GM23338 (cell line): ENCODE measurements around the gene GPR179. TPM values are rescaled to one million over a fixed set of nuclear protein-coding genes. Genes with fewer than 3 reads are reported as not detected.

Experiments
- ATAC-seq: fragments of 200-7000 bp; cut with Tn5 transposase; 3 replicates; pipeline ENCODE4 v1.9.1; 2020
- DNase-seq: peaks from one replicate; pipeline ENCODE4 v3.0.0-alpha.2; 2015; ENCODE audit warnings: low spot score
- H2AFZ ChIP-seq: fragments of 200-600 bp; sonication (generic); 2 replicates; pipeline ENCODE4 v1.8.0; 2016; ENCODE audit warnings: antibody characterized with exemption, mild to moderate bottlenecking, moderate library complexity
- H3F3A ChIP-seq: fragments of 200-600 bp; sonication (generic); replicated peaks from 2 replicates; pipeline ENCODE4 v1.8.0; 2017; ENCODE audit warnings: antibody characterized with exemption, mixed run types, low read depth
- H3K27ac ChIP-seq: fragments of 200-600 bp; sonication (generic); 2 replicates; pipeline ENCODE4 v1.6.1; 2016; ENCODE audit warnings: low read depth
- H3K27me3 ChIP-seq: fragments of 200-600 bp; sonication (generic); 2 replicates; pipeline ENCODE4 v1.8.0; 2016; ENCODE audit warnings: mild to moderate bottlenecking, mixed run types, moderate library complexity; ENCODE audit not compliant: insufficient read depth
- H3K36me3 ChIP-seq: fragments of 200-600 bp; sonication (generic); 2 replicates; pipeline ENCODE4 v1.8.0; 2016; ENCODE audit warnings: mild to moderate bottlenecking; ENCODE audit not compliant: insufficient read depth
- H3K4me1 ChIP-seq: fragments of 200-600 bp; sonication (generic); 2 replicates; pipeline ENCODE4 v1.8.0; 2016; ENCODE audit warnings: mild to moderate bottlenecking, moderate library complexity; ENCODE audit not compliant: insufficient read depth
- H3K4me2 ChIP-seq: fragments of 200-600 bp; sonication (generic); 2 replicates; pipeline ENCODE4 v1.7.1; 2017; ENCODE audit warnings: mixed run types
- H3K4me3 ChIP-seq: fragments of 200-600 bp; sonication (generic); 2 replicates; pipeline ENCODE4 v1.6.1; 2016; ENCODE audit warnings: mixed run types
- H3K79me2 ChIP-seq: fragments of 200-600 bp; sonication (generic); replicated peaks from 2 replicates; pipeline ENCODE4 v1.8.0; 2017; ENCODE audit warnings: mild to moderate bottlenecking; ENCODE audit not compliant: insufficient read depth
- H3K9me2 ChIP-seq: fragments of 200-600 bp; sonication (generic); 2 replicates; pipeline ENCODE4 v1.8.0; 2017; ENCODE audit not compliant: insufficient read depth
- H4K20me1 ChIP-seq: fragments of 200-600 bp; sonication (generic); replicated peaks from 2 replicates; pipeline ENCODE4 v1.8.0; 2017; ENCODE audit warnings: mild to moderate bottlenecking; ENCODE audit not compliant: insufficient read depth
- H3K27ac Mint-ChIP-seq: 2 replicates; pipeline ENCODE4 v1.8.0; 2020; ENCODE audit warnings: inconsistent platforms, mild to moderate bottlenecking, moderate library complexity, mixed read lengths
- H3K27me3 Mint-ChIP-seq: 3 replicates; pipeline ENCODE4 v1.8.0; 2022; ENCODE audit warnings: low read depth, mild to moderate bottlenecking, moderate library complexity, mixed read lengths, inconsistent platforms; ENCODE audit not compliant: insufficient read depth, poor library complexity
- H3K36me3 Mint-ChIP-seq: 3 replicates; pipeline ENCODE4 v1.8.0; 2021; ENCODE audit warnings: low read depth, mild to moderate bottlenecking, inconsistent platforms, moderate library complexity, mixed read lengths
- H3K4me1 Mint-ChIP-seq: 3 replicates; pipeline ENCODE4 v1.8.0; 2020; ENCODE audit warnings: mild to moderate bottlenecking, inconsistent platforms, mixed read lengths
- H3K4me3 Mint-ChIP-seq: 3 replicates; pipeline ENCODE4 v1.8.0; 2021; ENCODE audit warnings: moderate library complexity, mild to moderate bottlenecking, inconsistent platforms, mixed read lengths
- H3K9me3 Mint-ChIP-seq: 3 replicates; pipeline ENCODE4 v1.8.0; 2020; ENCODE audit warnings: moderate library complexity, mild to moderate bottlenecking, inconsistent platforms, mixed read lengths
- CREB1 ChIP-seq: fragments of 250-450 bp; sonication (Bioruptor Pico); IDR thresholded peaks from 2 replicates; pipeline ENCODE4 v1.5.0; 2020; ENCODE audit warnings: low read depth, mild to moderate bottlenecking, moderate library complexity
- CTCF ChIP-seq, 2 experiments: fragments of 200-600 bp in 1 of 2; sonication (generic) in 1 of 2; conservative IDR thresholded peaks; 2 replicates each; pipeline versions ENCODE4 v1.5.1 to v1.6.1; 2016 to 2017; ENCODE audit warnings: antibody characterized with exemption in 2 of 2, low read depth in 2 of 2, mild to moderate bottlenecking in 2 of 2, moderate library complexity in 1 of 2
- ETS1 ChIP-seq: IDR thresholded peaks from 2 replicates; pipeline ENCODE4 v1.6.1; 2016; ENCODE audit warnings: antibody characterized with exemption
- EZH2 ChIP-seq: fragments of 200-600 bp; sonication (generic); IDR thresholded peaks from one replicate; pipeline ENCODE4 v1.8.0; 2017; ENCODE audit warnings: antibody characterized with exemption, mild to moderate bottlenecking, low read depth; ENCODE audit not compliant: unreplicated experiment
- EZH2phosphoT487 ChIP-seq: fragments of 200-600 bp; sonication (generic); IDR thresholded peaks from one replicate; pipeline ENCODE4 v1.8.1; 2018; ENCODE audit warnings: antibody characterized with exemption; ENCODE audit not compliant: unreplicated experiment
- JUNB ChIP-seq: IDR thresholded peaks from one replicate; pipeline ENCODE4 v1.6.1; 2016; ENCODE audit warnings: antibody characterized with exemption; ENCODE audit not compliant: unreplicated experiment
- NANOG ChIP-seq: IDR thresholded peaks from 2 replicates; pipeline ENCODE4 v1.6.1; 2016; ENCODE audit warnings: antibody characterized with exemption, borderline replicate concordance
- STAT1 ChIP-seq: IDR thresholded peaks from one replicate; pipeline ENCODE4 v1.6.1; 2016; ENCODE audit warnings: antibody characterized with exemption; ENCODE audit not compliant: unreplicated experiment
- ZNF114 ChIP-seq: fragments of 250-450 bp; sonication (Bioruptor Pico); IDR thresholded peaks from 2 replicates; pipeline ENCODE4 v1.5.0; 2020; ENCODE audit warnings: mild to moderate bottlenecking, moderate library complexity
- ZNF331 ChIP-seq: fragments of 250-450 bp; sonication (Bioruptor Pico); IDR thresholded peaks from 2 replicates; pipeline ENCODE4 v1.5.0; 2020; ENCODE audit warnings: low read depth, mild to moderate bottlenecking, moderate library complexity
- polyA plus RNA-seq: library from polyadenylated mRNA; unstranded; fragments of >200 nt; fragmentation: Nextera tagmentation; extraction: Ambion mirVana; gene quantifications from 2 replicates; pipeline ENCODE4 v1.2.1, GENCODE V29; 2016
- total RNA-seq: library from RNA; depleted of rRNA; stranded (reverse); fragments of >200 nt; shearing (Covaris generic); gene quantifications from 2 replicates; pipeline ENCODE4 v1.2.3, GENCODE V29; 2014

GPR179 gene
- total and polyA plus RNA-seq, 2 experiments from 2014 or later, result 0.03 TPM

GRCh38 chr17:38339891-38340290 lies 3.9 kb downstream of the GPR179 start:
- H3K36me3 Mint-ChIP-seq, result no peaks in the 10 kb centered on the region
- no peaks in the 10 kb centered on the region for H3K36me3 ChIP-seq

GRCh38 chr17:38338535-38338934 lies 5.2 kb downstream of the GPR179 start:
- Histone ChIP-seq H3K36me3 (no peaks in the 10 kb centered on the region), H2AFZ (no peak overlapping the region), H3K27me3 (no peaks in the 10 kb centered on the region), H3K79me2 (no peaks in the 10 kb centered on the region), H3K4me3 (no peak overlapping the region), H3K9me2 (no peaks in the 10 kb centered on the region), H3F3A (no peaks in the 10 kb centered on the region), H3K4me2 (no peak overlapping the region), H3K27ac (no peak overlapping the region), H3K4me1 (peaks cover 7% of the 10 kb centered on the region), H4K20me1 (no peaks in the 10 kb centered on the region)
- ATAC-seq, result no peak
- Mint-ChIP-seq H3K4me3 (no peak overlapping the region), H3K9me3 (no peaks in the 10 kb centered on the region), H3K27me3 (peaks cover 12% of the 10 kb centered on the region), H3K4me1 (peaks cover 25% of the 10 kb centered on the region), H3K27ac (no peak overlapping the region), H3K36me3 (no peaks in the 10 kb centered on the region)
- no peak for TF ChIP-seq CTCF (conservative IDR thresholded peaks at IDR 0.05; ENCODE audit: low read depth in 2 of 2)
- TF ChIP-seq ETS1, result no peak
- no peak for DNase-seq

More at GRCh38 chr17:38339891-38340290, 3.9 kb downstream of the GPR179 start:
- TF ChIP-seq ZNF114 (no peak), CTCF (conservative IDR thresholded peaks at IDR 0.05; ENCODE audit: low read depth in 2 of 2) (no peak)
- Mint-ChIP-seq H3K9me3 (no peaks in the 10 kb centered on the region), H3K4me3 (no peak overlapping the region; the same call in 2 of the 3 replicates), H3K27me3 (peaks cover 12% of the 10 kb centered on the region), H3K4me1 (peaks cover 20% of the 10 kb centered on the region), H3K27ac (no peak overlapping the region)
- no peaks in the 10 kb centered on the region for H3K9me2 ChIP-seq
- H2AFZ ChIP-seq, result no peak overlapping the region
- no peak overlapping the region for H3K4me2 ChIP-seq
- no peak overlapping the region for H3K4me3 ChIP-seq
- peaks cover 7% of the 10 kb centered on the region for H3K4me1 ChIP-seq
- no peaks in the 10 kb centered on the region for H4K20me1 ChIP-seq
- no peaks in the 10 kb centered on the region for H3K79me2 ChIP-seq
- no peaks in the 10 kb centered on the region for H3F3A ChIP-seq
- DNase-seq (no peak), ATAC-seq (no peak)
- H3K27ac ChIP-seq, result no peak overlapping the region
- H3K27me3 ChIP-seq, result no peaks in the 10 kb centered on the region

GRCh38 chr17:38338053-38338452 lies 5.7 kb downstream of the GPR179 start:
- H3K4me1 ChIP-seq, result peaks cover 7% of the 10 kb centered on the region
- H3K27ac ChIP-seq, result no peak overlapping the region
- no peak overlapping the region for H2AFZ ChIP-seq
- H4K20me1 ChIP-seq, result no peaks in the 10 kb centered on the region
- H3F3A ChIP-seq, result no peaks in the 10 kb centered on the region
- no peak for ATAC-seq
- Mint-ChIP-seq H3K27ac (no peak overlapping the region), H3K4me1 (peaks cover 28% of the 10 kb centered on the region), H3K9me3 (no peaks in the 10 kb centered on the region), H3K4me3 (no peak overlapping the region), H3K36me3 (no peaks in the 10 kb centered on the region), H3K27me3 (peaks cover 12% of the 10 kb centered on the region)
- H3K36me3 ChIP-seq, result no peaks in the 10 kb centered on the region
- no peaks in the 10 kb centered on the region for H3K79me2 ChIP-seq
- no peaks in the 10 kb centered on the region for H3K27me3 ChIP-seq
- no peak overlapping the region for H3K4me3 ChIP-seq
- H3K9me2 ChIP-seq, result no peaks in the 10 kb centered on the region
- H3K4me2 ChIP-seq, result no peak overlapping the region
- DNase-seq, result no peak
- TF ChIP-seq NANOG (no peak), EZH2phosphoT487 (no peak), ZNF114 (no peak), JUNB (no peak), CREB1 (CRISPR knock-in tag) (no peak), CTCF (conservative IDR thresholded peaks at IDR 0.05; ENCODE audit: low read depth in 2 of 2) (no peak), EZH2 (no peak), ZNF331 (CRISPR knock-in tag) (no peak), STAT1 (no peak)
